Upper lobe of left lung (tissue), 6 donors: Measurements from ENCODE around the gene SMIM28. TPM values are rescaled to one million over a fixed set of nuclear protein-coding genes. Genes with fewer than 3 reads are reported as not detected.
A peak's percentile ranks its signal among the peaks of the same experiment; 100 is the strongest.

ENCODE experiments used
- ATAC-seq, 2 donors: fragments of 200-7000 bp; cut with Tn5 transposase; one replicate each; pipeline ENCODE4 v1.9.1; 2022; ENCODE audit warnings: mild to moderate bottlenecking in 2 of 2, moderate library complexity in 2 of 2; ENCODE audit not compliant: low FRiP score in 2 of 2
- DNase-seq, 2 donors: peaks; one replicate each; pipeline ENCODE4 v3.0.0-alpha.2; 2019 to 2020
- H3K27ac ChIP-seq, 4 donors: fragments of 200-600 bp; sonication (generic); one replicate each; pipeline ENCODE4 v1.5.1; 2016 to 2019
- H3K27me3 ChIP-seq, 4 donors: fragments of 200-600 bp; sonication (generic); one replicate each; pipeline ENCODE4 v1.5.1; 2017 to 2019
- H3K36me3 ChIP-seq, 4 donors: fragments of 200-600 bp; sonication (generic); one replicate each; pipeline ENCODE4 v1.5.1; 2016 to 2019
- H3K4me1 ChIP-seq, 4 donors: fragments of 200-600 bp; sonication (generic); one replicate each; pipeline ENCODE4 v1.5.1; 2018 to 2019
- H3K4me3 ChIP-seq, 4 donors: fragments of 200-600 bp; sonication (generic); one replicate each; pipeline ENCODE4 v1.5.1; 2017 to 2019; ENCODE audit warnings: mild to moderate bottlenecking in 2 of 4, moderate library complexity in 1 of 4
- H3K9me3 ChIP-seq, 4 donors: fragments of 200-600 bp; sonication (generic); one replicate each; pipeline ENCODE4 v1.5.1; 2018 to 2019
- CTCF ChIP-seq, 6 experiments: fragments of 450-650 bp in 4 of 6; fragments of 200-600 bp in 2 of 6; sonication (generic) in 2 of 6; IDR thresholded peaks; one replicate each; pipeline ENCODE4 v1.5.1; 2016 to 2019; ENCODE audit warnings: antibody characterized with exemption in 6 of 6
- EP300 ChIP-seq, 4 donors: sonication (generic); formaldehyde crosslinking; IDR thresholded peaks; one replicate each; pipeline ENCODE4 v1.5.1; 2017; ENCODE audit warnings: antibody characterized with exemption in 4 of 4, control low read depth in 2 of 4
- POLR2A ChIP-seq, 4 donors: fragments of 450-650 bp; IDR thresholded peaks; one replicate each; pipeline ENCODE4 v1.5.1; 2016 to 2017; ENCODE audit warnings: antibody characterized with exemption in 4 of 4, mild to moderate bottlenecking in 2 of 4
- POLR2AphosphoS5 ChIP-seq, 2 donors: sonication (generic); formaldehyde crosslinking; IDR thresholded peaks; one replicate each; pipeline ENCODE4 v1.5.1; 2017; ENCODE audit warnings: antibody characterized with exemption in 2 of 2
- WGBS, 2 donors: methylation state at CpG; one replicate each; pipeline ENCODE4 v1.1.5; 2017 to 2018; 5-methylcytosine and 5-hydroxymethylcytosine counted together
- total RNA-seq, 6 donors: library from RNA; depleted of rRNA in 4 of 6; stranded (reverse); fragments of >200 nt in 4 of 6; gene quantifications; one replicate each; pipeline versions ENCODE4 v1.1.0 to v1.2.1, GENCODE V29; 2016 to 2021
- donor health status: DM: no; HTN: no; CAD: no; lungs with moderate emphysema.
- donor health status: DM: no; HTN: yes; CAD: no; lungs with severe emphysema.

Gene SMIM28
- total RNA-seq, 6 donors from 2014 or later = not detected

DNA sequence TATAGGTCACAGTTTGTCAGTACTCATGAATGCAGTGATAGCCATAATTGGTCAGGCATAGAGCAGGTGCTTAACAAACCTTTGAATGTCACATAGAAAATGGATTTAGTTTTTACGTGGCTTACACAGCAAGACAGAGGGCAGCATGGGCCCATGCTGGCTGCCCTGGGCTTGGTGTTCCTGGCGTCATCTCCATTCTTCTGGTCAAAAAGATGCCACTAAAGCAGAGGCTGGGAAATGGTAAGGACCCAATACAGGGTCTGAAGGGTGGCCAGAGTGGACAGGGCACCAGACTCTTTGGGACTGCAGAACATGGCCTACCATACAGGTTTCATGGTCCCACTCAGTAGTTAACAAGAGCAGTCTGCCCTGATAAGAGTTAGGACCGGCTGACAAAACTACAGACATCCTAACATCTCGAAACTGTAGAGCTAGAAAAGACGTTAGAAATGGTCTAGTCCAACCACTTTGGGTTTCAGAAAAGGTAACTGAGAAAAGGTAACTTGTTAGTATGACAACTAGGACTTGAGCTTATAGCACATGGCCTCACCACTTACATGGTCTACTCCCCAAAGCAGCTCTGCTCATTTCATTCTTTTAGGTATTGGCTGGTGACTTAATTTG lies 48.9 kb downstream of the SMIM28 start:
- 84 to 86% methylated on average over 5 of the region's 5 CpGs for WGBS, 2 donors
- Histone ChIP-seq H3K4me3 (no peak overlapping the region), H3K4me1 (peaks cover 8 to 18% (median 13%) of the 10 kb centered on the region in 4 donors), H3K36me3 (peaks cover 0 to 9% (median 8%) of the 10 kb centered on the region in 4 donors), H3K27me3 (no peaks in the 10 kb centered on the region), H3K27ac (no peak overlapping the region), H3K9me3 (no peaks in the 10 kb centered on the region)
- ATAC-seq = no peak
- no peak for DNase-seq
- TF ChIP-seq POLR2AphosphoS5 (IDR thresholded peaks at IDR 0.05) (no peak), EP300 (IDR thresholded peaks at IDR 0.05) (no peak), CTCF (IDR thresholded peaks at IDR 0.05) (no peak), POLR2A (IDR thresholded peaks at IDR 0.05) (no peak)

- TF ChIP-seq EP300 (IDR thresholded peaks at IDR 0.05) (no peak), POLR2A (IDR thresholded peaks at IDR 0.05) (no peak), CTCF (IDR thresholded peaks at IDR 0.05) (no peak), POLR2AphosphoS5 (IDR thresholded peaks at IDR 0.05) (no peak)
- peaks cover 8 to 18% (median 13%) of the 10 kb centered on the region in 4 donors for H3K4me1 ChIP-seq
- no peak overlapping the region for H3K27ac ChIP-seq
- ATAC-seq (no peak), DNase-seq (no peak)
- H3K36me3 ChIP-seq = peaks cover 0 to 13% (median 8%) of the 10 kb centered on the region in 4 donors
- H3K27me3 ChIP-seq = no peaks in the 10 kb centered on the region
- 77 to 90% methylated on average over 8 of the region's 8 CpGs for WGBS, 2 donors
- H3K9me3 ChIP-seq = no peaks in the 10 kb centered on the region
- H3K4me3 ChIP-seq = no peak overlapping the region
Observed at GRCh38 chr6:138427701-138428100, 50.0 kb downstream of the SMIM28 start.

DNA sequence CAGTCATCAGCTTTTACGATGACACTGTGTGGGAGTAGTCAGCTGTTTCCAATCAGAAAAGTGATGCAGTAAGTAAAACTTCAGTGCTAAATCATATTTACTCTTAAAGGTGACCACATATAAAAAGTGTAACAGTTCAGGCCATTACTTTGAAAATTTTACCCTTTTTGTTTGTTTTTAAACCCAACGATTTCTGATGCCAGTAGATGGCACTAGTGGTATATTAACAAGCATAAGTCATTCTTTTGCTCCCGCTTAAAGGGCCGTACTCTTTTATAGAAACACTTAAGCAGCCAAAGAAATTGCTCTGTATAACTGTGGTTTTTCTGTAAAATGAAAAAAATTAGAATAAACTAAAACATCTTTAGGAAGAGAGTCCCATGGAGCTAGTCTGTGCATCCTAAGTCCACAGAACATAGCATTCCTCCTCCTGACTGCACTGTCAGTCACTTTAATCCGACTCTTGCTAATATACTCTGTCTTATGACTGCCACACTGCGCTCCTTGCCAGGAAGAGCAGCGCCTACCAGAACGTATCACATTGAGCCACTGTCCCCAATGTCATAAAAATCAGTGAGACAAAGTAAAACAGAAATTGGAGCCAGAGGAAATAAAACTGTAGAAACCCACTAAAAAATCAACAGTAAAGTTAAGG lies 51.4 kb downstream of the SMIM28 start:
- TF ChIP-seq POLR2AphosphoS5 (IDR thresholded peaks at IDR 0.05) = no peak
- peak in 4 of 6 experiments; percentile 41 to 55 (median 54) for TF ChIP-seq CTCF (IDR thresholded peaks at IDR 0.05)
- ATAC-seq (peak in 1 of 2 donors; percentile 61), DNase-seq (no peak)
- Histone ChIP-seq H3K9me3 (no peaks in the 10 kb centered on the region), H3K4me3 (no peak overlapping the region), H3K27ac (peak overlapping the region in 1 of 4 donors; percentile 6), H3K4me1 (peaks cover 2 to 13% (median 7%) of the 10 kb centered on the region in 4 donors), H3K36me3 (peaks cover 0 to 13% (median 7%) of the 10 kb centered on the region in 4 donors), H3K27me3 (no peaks in the 10 kb centered on the region)
- 36 to 41% methylated on average over 8 of the region's 8 CpGs for WGBS, 2 donors

- peak overlapping the region in 1 of 4 donors; percentile 6 for H3K27ac ChIP-seq
- no peaks in the 10 kb centered on the region for H3K9me3 ChIP-seq
- DNase-seq (no peak), ATAC-seq (no peak)
- H3K4me1 ChIP-seq = peaks cover 2 to 13% (median 7%) of the 10 kb centered on the region in 4 donors
- WGBS, 2 donors = 60 to 66% methylated on average over 12 of the region's 12 CpGs
- H3K36me3 ChIP-seq = peaks cover 0 to 9% (median 5%) of the 10 kb centered on the region in 4 donors
- no peaks in the 10 kb centered on the region for H3K27me3 ChIP-seq
- TF ChIP-seq CTCF (IDR thresholded peaks at IDR 0.05) = no peak
- TF ChIP-seq EP300 (IDR thresholded peaks at IDR 0.05) = no peak
- no peak for TF ChIP-seq POLR2A (IDR thresholded peaks at IDR 0.05)
- TF ChIP-seq POLR2AphosphoS5 (IDR thresholded peaks at IDR 0.05) = no peak
- H3K4me3 ChIP-seq = no peak overlapping the region
Observed at GRCh38 chr6:138429761-138430160, 52.1 kb downstream of the SMIM28 start.
